Cardiac septum (tissue), 1 donor: Measurements from ENCODE around the gene NKX2-1. TPM values are rescaled to one million over a fixed set of nuclear protein-coding genes. Genes with fewer than 3 reads are reported as not detected.
"Not testable (repeated sequence)": the region's sequence is repeated elsewhere in the genome, so short reads cannot be mapped to it uniquely, and the experiment has no call there.

Experiments
- DNase-seq: peaks from one replicate; pipeline ENCODE4 v3.0.0-alpha.2; 2020; ENCODE audit warnings: low spot score
- intact Hi-C: fragments of 100-400 bp; cut with DNase I; formaldehyde crosslinking; loops from one replicate; pipeline ENCODE4 v1.14.0; 2022
- long read RNA-seq: library from polyadenylated mRNA; unstranded; transcript quantifications from one replicate; pipeline ENCODE4 v2.0.0, GENCODE V29; 2021
- total RNA-seq: library from RNA; stranded (reverse); fragmentation: NEBNext Ultra II Directional; extraction: Animal tissue kit (Norgen Biotek cat#: 25700); gene quantifications from one replicate; pipeline ENCODE4 v1.2.1, GENCODE V29; 2021
- donor health status: DM: no; HTN: no; CAD: no.

Gene NKX2-1
- total RNA-seq, result not detected
- long read RNA-seq, result 0 reads

GRCh38 chr14:36519431-36520321 lies at the start of gene NKX2-1:
NKX2-1 (minus strand) TSS chr14:36520232; CDS start chr14:36520129, 103 bp downstream.
- DNase-seq, result no peak
- intact Hi-C loops, result no loop called here

GRCh38 chr14:36556811-36557433 lies 36.9 kb upstream of the NKX2-1 start:
- intact Hi-C loops, result loop anchor here (5.0 to 10.0 kb wide), 2 partner anchors 48 to 485 kb away; no protein-coding TSS in a partner anchor

DNA sequence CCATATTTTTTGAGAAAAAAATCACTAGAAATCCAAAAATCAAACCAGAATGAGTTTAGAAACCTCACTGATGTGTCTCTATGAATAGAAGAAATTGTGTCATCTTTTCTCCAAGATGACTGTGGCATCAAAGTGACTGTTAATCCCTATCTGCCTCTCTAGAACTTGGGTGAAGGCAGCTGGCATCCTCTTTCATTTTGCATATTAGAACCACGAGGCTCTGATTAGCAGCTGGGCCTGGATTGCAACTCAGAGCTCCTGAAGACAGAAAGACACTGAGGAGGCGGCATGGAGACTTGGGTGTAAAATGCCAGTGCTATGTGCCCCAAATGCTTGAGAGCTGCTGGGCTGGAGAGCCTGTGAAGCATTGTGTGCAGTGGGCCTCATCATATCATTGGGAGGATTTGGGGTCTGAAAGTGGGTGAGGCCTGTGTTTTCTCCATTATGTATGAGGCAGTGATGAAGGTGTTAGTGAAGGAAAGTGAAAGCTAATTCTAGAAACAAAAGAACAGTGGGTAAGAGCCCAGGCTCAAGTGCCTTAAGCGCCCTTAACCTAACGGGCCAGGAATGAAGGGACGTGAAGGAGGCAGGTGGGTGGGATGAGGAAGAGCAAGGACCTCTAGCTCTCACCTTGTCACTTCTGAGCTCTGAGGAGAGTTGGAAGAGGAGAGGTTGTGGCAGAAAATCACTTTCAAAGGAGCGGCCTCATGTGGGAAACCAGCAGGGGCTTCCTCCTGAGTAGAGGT lies 36.1 kb upstream of the NKX2-1 start:
- intact Hi-C loops, result loop anchor here (5.0 to 10.0 kb wide), 2 partner anchors 49 to 484 kb away; no protein-coding TSS in a partner anchor
- DNase-seq, result no peak

More at GRCh38 chr14:36556811-36557433, 36.9 kb upstream of the NKX2-1 start:
- no peak for DNase-seq

GRCh38 chr14:36553656-36554260 lies 33.7 kb upstream of the NKX2-1 start:
- intact Hi-C loops, result loop anchor here (5.0 to 10.0 kb wide), 2 partner anchors 51 to 389 kb away; no protein-coding TSS in a partner anchor
- DNase-seq, result no peak

DNA sequence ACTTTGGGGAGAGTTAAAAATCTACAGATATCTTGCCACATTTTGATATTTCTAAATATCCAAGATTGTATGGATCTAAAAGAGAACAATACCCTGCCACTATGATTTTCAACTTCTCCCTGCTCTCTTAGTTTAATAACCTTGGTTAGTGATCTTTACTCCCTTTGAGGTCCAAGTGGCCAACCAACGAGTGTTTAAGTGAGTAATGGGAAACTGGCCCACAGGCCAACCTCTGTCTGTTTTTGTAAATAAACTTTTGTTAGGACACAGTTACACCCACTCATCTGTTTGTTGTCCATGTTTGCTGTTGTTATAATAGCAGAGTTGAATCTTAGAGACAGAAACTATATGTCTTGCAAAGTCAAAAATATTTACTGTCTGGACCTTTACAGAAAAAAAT lies 30.9 kb upstream of the NKX2-1 start:
- DNase-seq, result no peak
- intact Hi-C loops, result loop anchor here (5.0 to 10.0 kb wide), 2 partner anchors 54 to 391 kb away; no protein-coding TSS in a partner anchor

DNA sequence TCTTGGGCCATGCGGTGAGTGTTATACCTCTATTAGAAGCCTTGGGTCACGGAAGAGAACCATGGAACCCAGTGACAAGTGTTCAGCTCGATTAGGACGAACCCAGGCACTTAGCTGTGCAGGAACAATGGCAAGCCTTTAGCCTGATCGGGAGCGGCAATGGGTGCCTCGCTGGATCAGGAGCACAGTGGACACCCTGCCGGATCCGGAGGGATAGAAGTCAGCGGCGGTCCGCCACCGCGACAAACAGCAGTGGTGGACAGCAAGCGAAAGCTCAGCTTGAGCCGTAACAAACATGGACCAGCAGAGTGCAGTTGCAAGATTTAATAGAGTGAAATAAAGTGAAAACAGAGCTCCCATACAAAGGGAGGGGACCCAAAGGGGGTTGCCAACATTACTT lies 24.2 kb upstream of the NKX2-1 start:
- intact Hi-C loops, DNase-seq: not testable (repeated sequence)

DNA sequence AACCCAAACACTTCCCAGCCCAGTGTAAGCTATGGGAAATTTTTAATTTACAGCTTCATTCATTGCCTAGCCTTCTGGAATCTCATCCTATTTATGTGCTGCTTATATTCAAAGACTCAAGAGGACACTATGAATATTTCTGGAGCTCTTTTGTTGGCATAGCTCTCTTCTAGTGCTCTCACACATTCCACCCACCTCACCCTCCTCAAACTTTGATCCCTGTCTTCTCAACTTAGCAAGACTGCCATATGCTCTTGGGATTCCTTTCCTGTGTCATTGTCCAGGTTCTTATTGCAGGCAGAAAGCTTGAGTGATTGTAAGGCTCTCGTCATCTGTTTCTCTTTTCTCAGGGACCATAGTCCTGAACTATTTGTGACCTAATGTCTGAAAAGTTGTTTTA lies 18.0 kb upstream of the NKX2-1 start:
- intact Hi-C loops, result no loop called here
- DNase-seq, result no peak

GRCh38 chr14:36529062-36529461 lies 9.0 kb upstream of the NKX2-1 start:
- DNase-seq, result no peak
- intact Hi-C loops, result no loop called here

DNA sequence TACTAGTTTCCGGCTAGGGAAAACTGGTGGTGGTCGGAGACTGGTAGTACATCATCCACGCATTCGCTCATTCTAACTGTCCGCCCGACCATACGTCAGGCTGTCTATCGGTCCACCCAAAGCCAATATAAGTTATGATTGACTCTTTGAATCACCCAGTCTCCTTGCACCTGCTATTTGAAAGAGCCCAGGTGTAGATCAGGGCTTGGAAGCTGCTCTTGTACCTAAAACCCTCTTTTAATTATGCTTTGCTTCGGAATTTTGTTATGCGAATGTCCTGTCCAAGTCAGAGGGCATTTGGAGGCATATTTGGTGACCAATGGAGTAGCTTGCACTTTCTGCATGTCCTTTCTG lies 5.7 kb upstream of the NKX2-1 start:
- DNase-seq, result no peak
- intact Hi-C loops, result no loop called here

DNA sequence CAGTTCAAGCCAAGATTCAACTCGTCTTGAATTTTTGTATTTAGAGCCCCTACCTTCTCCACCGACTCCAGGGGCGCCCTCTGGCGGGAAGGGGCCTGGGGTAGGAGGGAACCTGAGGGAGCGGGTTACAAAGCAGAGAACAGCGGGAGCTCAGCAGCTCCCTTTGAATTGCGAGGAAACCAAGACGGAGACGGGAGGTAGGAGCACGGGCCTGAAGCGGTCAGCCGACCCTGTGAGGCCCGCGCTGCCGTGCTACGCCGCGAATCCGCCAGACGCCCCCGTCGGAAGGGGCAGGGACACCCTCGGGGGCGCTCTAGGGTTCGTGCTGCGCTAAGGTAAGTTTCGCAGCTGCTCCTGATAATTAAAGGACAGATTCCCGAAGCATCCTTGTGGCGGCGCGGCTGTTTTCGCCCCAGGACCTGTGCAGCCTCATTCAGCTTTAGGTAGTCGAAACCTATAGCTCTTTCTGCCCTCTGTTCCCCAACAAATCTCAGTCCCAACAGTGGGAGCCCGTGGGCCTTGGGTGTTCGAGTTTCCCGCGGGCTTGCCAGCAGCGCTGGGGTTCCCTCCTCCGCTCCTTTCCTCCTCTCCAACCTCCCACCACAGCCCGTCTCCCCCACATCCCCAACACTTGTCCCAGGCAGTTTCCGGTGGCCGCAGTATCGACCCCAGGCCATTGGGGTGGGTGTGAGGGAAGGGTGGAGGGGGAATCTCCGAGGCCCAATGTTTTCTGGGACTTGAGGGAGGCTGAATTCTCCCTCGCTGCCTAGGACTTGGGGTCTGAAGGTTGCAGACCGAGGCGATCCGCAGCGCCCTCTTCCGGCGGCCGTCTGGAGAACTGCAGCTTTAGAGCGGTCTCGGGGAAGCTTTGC lies 5.1 kb upstream of the NKX2-1 start:
- no peak for DNase-seq
- intact Hi-C loops, result no loop called here

DNA sequence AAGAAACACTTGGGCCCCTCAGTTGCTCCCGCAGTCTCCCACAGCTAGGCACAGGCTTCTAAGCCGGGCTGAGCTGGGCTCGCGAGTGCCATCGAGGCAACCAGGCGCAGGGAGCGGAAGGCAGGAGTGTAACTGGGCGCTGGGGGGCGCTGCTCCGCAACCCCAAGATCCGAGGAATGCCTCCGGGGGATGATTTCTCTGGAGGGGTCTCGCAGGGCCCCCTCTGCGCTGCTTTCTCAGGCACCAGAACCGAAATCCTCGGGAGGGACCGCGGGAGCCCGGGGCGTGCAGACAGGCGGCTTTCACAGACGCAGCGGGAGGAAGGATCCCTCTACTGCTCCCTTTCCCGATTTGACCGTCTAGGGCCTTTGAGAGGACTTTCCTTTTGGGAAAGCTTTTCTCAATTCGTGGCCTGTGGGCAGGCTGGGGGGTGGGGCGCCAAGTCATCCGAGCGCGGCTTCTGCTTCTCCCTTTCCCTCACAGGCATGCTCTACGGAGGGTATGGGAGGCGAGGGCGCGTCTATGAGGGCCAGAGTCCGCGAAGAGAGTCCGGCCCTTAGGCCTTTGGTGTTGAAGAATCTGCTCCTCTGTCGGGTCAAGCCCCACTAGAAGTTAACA lies 4.3 kb upstream of the NKX2-1 start:
- intact Hi-C loops, result no loop called here
- no peak for DNase-seq

DNA sequence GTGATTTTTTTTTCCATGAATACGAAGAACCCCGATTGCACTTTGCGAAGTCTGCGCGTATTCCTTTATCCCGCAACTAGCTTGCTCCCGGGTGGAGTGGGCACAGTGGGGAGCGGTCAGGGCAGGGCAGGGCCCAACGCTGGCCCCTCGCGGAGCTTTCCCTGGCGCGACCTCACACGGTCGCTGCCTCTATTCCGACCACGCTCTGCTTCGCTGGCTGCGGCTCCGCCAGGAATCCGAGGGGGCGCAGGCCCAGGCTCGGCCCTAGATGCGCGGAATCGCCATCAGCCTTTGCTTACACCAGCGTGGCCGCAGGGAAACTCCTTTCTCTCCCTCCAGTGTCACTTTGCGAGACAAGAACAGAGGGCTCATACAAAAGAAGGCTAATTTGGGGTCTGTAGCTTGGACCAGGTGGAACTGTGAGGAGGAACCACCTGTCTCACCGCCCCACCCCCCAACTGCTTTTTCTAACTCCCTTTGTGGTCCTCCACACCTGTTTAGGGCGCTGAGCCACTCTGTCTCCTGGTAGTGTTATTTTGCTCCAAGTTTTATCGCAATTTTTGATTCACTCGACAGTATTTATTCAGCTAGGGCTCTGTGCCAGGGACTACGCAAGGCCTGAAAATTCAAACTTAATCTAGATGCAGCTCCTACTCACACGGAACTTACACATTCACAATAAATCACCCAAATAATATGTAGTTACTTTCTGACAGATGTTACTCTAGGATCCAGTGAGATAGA lies 3.1 kb upstream of the NKX2-1 start:
- intact Hi-C loops, result no loop called here
- DNase-seq, result no peak

GRCh38 chr14:36522347-36522971 lies 2.4 kb upstream of the NKX2-1 start:
- intact Hi-C loops, result no loop called here
- DNase-seq, result no peak

- DNase-seq, result no peak
- intact Hi-C loops, result no loop called here
Observed at GRCh38 chr14:36521598-36522345, 1.7 kb upstream of the NKX2-1 start.

- intact Hi-C loops, result no loop called here
- DNase-seq, result no peak
Observed at GRCh38 chr14:36520601-36521525, 831 bp upstream of the NKX2-1 start.
